CD8-positive, alpha-beta memory T cell (primary cell): ENCODE results near the gene HJURP. TPM values are rescaled to one million over a fixed set of nuclear protein-coding genes. Genes with fewer than 3 reads are reported as not detected.

ENCODE experiments used
- CTCF ChIA-PET: fragments of 350-600 bp; sonication (Branson Sonifier 250); formaldehyde crosslinking; loops from one replicate; lab custom pipeline; 2021; ENCODE audit warnings: antibody characterized with exemption; lab: Charles Lee
- POLR2A ChIA-PET: fragments of 350-600 bp; sonication (Branson Sonifier 250); formaldehyde crosslinking; loops from one replicate; lab custom pipeline; 2021; ENCODE audit warnings: antibody characterized with exemption; lab: Charles Lee
- DNase-seq, 5 donors: peaks; one replicate each; pipeline versions ENCODE4 v3.0.0 to v3.0.0-alpha.2; 2020 to 2022; ENCODE audit warnings: mixed read lengths in 1 of 5
- H3K27ac ChIP-seq: one replicate; pipeline ENCODE4 v1.7.0; 2013; ENCODE audit warnings: low read depth, mild to moderate bottlenecking, low read length, moderate library complexity
- H3K27me3 ChIP-seq: 2 replicates; pipeline ENCODE4 v1.7.0; 2013; ENCODE audit warnings: low read length, mild to moderate bottlenecking; ENCODE audit not compliant: insufficient read depth, poor library complexity, severe bottlenecking
- H3K36me3 ChIP-seq: 2 replicates; pipeline ENCODE4 v1.7.0; 2013; ENCODE audit warnings: mild to moderate bottlenecking, low read length, moderate library complexity; ENCODE audit not compliant: insufficient read depth
- H3K4me1 ChIP-seq: 2 replicates; pipeline ENCODE4 v1.7.0; 2013; ENCODE audit warnings: mild to moderate bottlenecking, low read length, moderate library complexity; ENCODE audit not compliant: insufficient read depth
- H3K4me3 ChIP-seq: 2 replicates; pipeline ENCODE4 v1.7.0; 2013; ENCODE audit warnings: mild to moderate bottlenecking, low read length
- H3K9me3 ChIP-seq: 2 replicates; pipeline ENCODE4 v1.7.0; 2013; ENCODE audit warnings: mild to moderate bottlenecking, low read length
- H3K27ac Mint-ChIP-seq, 8 donors: one replicate each; pipeline ENCODE4 v1.8.0; 2020 to 2021; ENCODE audit warnings: mixed read lengths in 8 of 8, mild to moderate bottlenecking in 6 of 8, inconsistent platforms in 3 of 8, moderate library complexity in 3 of 8
- H3K27me3 Mint-ChIP-seq, 2 donors: one replicate each; pipeline ENCODE4 v1.8.0; 2020 to 2021; ENCODE audit warnings: mixed read lengths in 2 of 2, mild to moderate bottlenecking in 1 of 2, moderate library complexity in 1 of 2
- H3K36me3 Mint-ChIP-seq, 3 donors: one replicate each; pipeline ENCODE4 v1.8.0; 2020 to 2021; ENCODE audit warnings: mixed read lengths in 3 of 3, inconsistent platforms in 1 of 3, mild to moderate bottlenecking in 1 of 3
- H3K4me1 Mint-ChIP-seq, 3 donors: one replicate each; pipeline ENCODE4 v1.8.0; 2020 to 2021; ENCODE audit warnings: mixed read lengths in 3 of 3, inconsistent platforms in 1 of 3, mild to moderate bottlenecking in 1 of 3
- H3K4me3 Mint-ChIP-seq, 7 donors: one replicate each; pipeline ENCODE4 v1.8.0; 2020 to 2021; ENCODE audit warnings: mixed read lengths in 7 of 7, mild to moderate bottlenecking in 6 of 7, moderate library complexity in 4 of 7, inconsistent platforms in 2 of 7
- H3K9me3 Mint-ChIP-seq, 5 donors: one replicate each; pipeline ENCODE4 v1.8.0; 2020 to 2022; ENCODE audit warnings: mixed read lengths in 5 of 5, mild to moderate bottlenecking in 3 of 5, moderate library complexity in 2 of 5, inconsistent platforms in 1 of 5
- polyA plus RNA-seq: library from polyadenylated mRNA; unstranded; fragments of 300-500 nt; fragmentation: Illumina TruSeq; gene quantifications from one replicate; pipeline ENCODE4 v1.2.3, GENCODE V29; 2021
- total RNA-seq, 2 experiments: library from RNA; stranded (reverse); gene quantifications; one replicate each; pipeline ENCODE4 v1.2.3, GENCODE V29; 2021

Gene HJURP
- total and polyA plus RNA-seq, 3 experiments from 2014 or later = 37.9 to 41.2 TPM; not detected in 1

DNA sequence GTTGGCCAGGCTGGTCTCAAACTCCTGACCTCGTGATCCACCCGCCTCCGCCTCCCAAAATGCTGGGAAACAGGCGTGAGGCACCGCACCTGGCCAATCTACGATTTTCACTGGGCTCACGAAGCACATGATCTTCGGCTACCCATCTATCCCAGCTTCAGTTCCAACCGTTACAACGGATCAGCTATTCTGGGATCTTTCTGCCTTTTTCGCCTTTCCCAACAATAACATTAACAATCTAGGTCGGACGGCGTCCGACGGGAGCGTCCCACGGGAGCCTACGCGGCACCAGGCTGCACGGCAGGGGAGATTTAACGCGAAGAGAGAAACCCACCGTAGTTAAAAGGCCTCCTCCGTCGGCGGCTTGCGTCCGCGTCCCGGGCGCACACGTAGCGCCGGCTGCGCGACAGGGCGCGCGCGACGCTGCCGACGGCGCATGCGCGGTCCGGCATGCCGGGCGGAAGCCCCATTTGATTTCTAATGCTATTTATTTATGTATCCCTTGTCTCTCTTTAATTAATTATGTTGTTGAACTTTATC lies 13.7 kb upstream of the HJURP start, which contains the start of gene MSL3B:
MSL3B (minus strand) TSS at position 394 of the 540 bp plus-strand sequence.
- H3K27me3 ChIP-seq = peaks cover 4% of the 10 kb centered on the region
- H3K27ac ChIP-seq = peak within 1 kb of the TSS; percentile 51
- H3K9me3 Mint-ChIP-seq = peaks cover 13 to 24% (median 20%) of the 10 kb centered on the region in 5 donors
- no peaks in the 10 kb centered on the region for H3K4me1 ChIP-seq
- H3K27ac Mint-ChIP-seq = peak within 1 kb of the TSS in 6 of 8 donors; percentile 36 to 87 (median 76)
- CTCF ChIA-PET = interaction anchor here (1.6 kb wide), 1 partner anchor 11 kb away, joined by 4 read pairs; no protein-coding TSS in a partner anchor
- H3K9me3 ChIP-seq = no peaks in the 10 kb centered on the region
- H3K4me3 ChIP-seq = peak within 1 kb of the TSS; percentile 72
- peak; percentile 44 to 73 (median 57) for DNase-seq
- POLR2A ChIA-PET = interaction anchor here (0.7 kb wide), 1 partner anchor 269 kb away, joined by 11 read pairs; no protein-coding TSS in a partner anchor
- peaks cover 19 to 33% of the 10 kb centered on the region in 2 donors for H3K27me3 Mint-ChIP-seq
- H3K4me3 Mint-ChIP-seq = peak within 1 kb of the TSS; percentile 84 to 91 (median 87)
- no peaks in the 10 kb centered on the region for H3K36me3 ChIP-seq
- peaks cover 7 to 18% (median 12%) of the 10 kb centered on the region in 3 donors for H3K4me1 Mint-ChIP-seq
- peaks cover 0 to 21% (median 2%) of the 10 kb centered on the region in 3 donors for H3K36me3 Mint-ChIP-seq

DNA sequence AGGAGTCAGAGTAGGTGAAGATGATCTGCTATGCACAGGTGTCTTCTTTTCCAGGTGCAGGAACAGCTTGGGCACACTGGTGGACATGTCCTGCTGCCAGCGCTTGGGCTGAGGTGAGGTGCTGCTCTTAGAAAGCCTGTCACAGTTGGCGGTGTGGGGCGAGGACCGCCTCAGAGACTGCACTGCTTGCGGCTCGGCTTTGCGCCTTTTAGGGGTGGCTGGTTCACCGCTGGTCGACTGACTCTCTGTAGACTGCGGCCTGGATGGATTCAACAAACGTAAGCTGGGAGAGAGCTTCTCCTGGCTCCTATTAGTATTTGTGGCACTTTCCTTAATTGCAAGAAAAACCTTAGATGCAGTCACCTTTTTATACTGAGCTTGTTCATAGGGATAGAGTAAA lies 12.1 kb upstream of the HJURP start:
- H3K4me3 Mint-ChIP-seq = peak overlapping the region in 1 of 7 donors; percentile 63
- H3K9me3 ChIP-seq = no peaks in the 10 kb centered on the region
- CTCF ChIA-PET = interaction anchor here (1.6 kb wide), 1 partner anchor 9 kb away, joined by 4 read pairs; no protein-coding TSS in a partner anchor
- no peak overlapping the region for H3K27ac Mint-ChIP-seq
- H3K27ac ChIP-seq = no peak overlapping the region
- POLR2A ChIA-PET = no interaction called here
- peaks cover 13 to 25% (median 20%) of the 10 kb centered on the region in 5 donors for H3K9me3 Mint-ChIP-seq
- H3K4me1 Mint-ChIP-seq = peaks cover 7 to 18% (median 12%) of the 10 kb centered on the region in 3 donors
- H3K4me3 ChIP-seq = no peak overlapping the region
- no peaks in the 10 kb centered on the region for H3K27me3 ChIP-seq
- peaks cover 18 to 21% of the 10 kb centered on the region in 2 donors for H3K27me3 Mint-ChIP-seq
- DNase-seq = no peak
- no peaks in the 10 kb centered on the region for H3K4me1 ChIP-seq
- peaks cover 0 to 32% (median 2%) of the 10 kb centered on the region in 3 donors for H3K36me3 Mint-ChIP-seq
- no peaks in the 10 kb centered on the region for H3K36me3 ChIP-seq

DNA sequence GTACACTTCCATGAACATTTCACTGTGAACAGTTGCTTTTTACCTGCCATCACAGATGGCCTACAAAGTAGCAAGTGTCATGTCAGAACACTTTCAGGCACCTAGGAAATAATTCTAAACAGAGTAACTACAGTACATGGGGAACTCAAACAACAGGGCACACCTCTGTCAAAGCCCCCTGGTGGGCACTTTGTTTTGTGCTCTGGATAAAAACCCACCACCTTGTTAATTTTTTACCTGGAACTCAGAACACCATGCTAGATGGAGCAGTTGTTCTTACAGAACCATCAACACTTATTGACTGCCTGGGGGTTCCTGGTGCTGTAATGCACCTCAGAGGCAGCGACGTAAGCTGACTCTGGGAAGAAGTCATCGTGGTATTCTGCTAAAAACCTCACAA lies 11.5 kb upstream of the HJURP start:
- H3K36me3 ChIP-seq = no peaks in the 10 kb centered on the region
- H3K27me3 Mint-ChIP-seq = peaks cover 12 to 14% of the 10 kb centered on the region in 2 donors
- ChIA-PET CTCF (interaction anchor here (1.2 kb wide), 1 partner anchor 11 kb away, joined by 4 read pairs; the partner anchor contains the start of gene HJURP), POLR2A (no interaction called here)
- H3K27me3 ChIP-seq = no peaks in the 10 kb centered on the region
- no peak overlapping the region for H3K27ac ChIP-seq
- H3K9me3 Mint-ChIP-seq = peaks cover 13 to 25% (median 18%) of the 10 kb centered on the region in 5 donors
- peak overlapping the region in 1 of 7 donors; percentile 48 for H3K4me3 Mint-ChIP-seq
- no peaks in the 10 kb centered on the region for H3K9me3 ChIP-seq
- peaks cover 7 to 18% (median 12%) of the 10 kb centered on the region in 3 donors for H3K4me1 Mint-ChIP-seq
- no peak overlapping the region for H3K27ac Mint-ChIP-seq
- H3K4me1 ChIP-seq = no peaks in the 10 kb centered on the region
- no peak for DNase-seq
- no peak overlapping the region for H3K4me3 ChIP-seq
- H3K36me3 Mint-ChIP-seq = peaks cover 0 to 32% (median 2%) of the 10 kb centered on the region in 3 donors

DNA sequence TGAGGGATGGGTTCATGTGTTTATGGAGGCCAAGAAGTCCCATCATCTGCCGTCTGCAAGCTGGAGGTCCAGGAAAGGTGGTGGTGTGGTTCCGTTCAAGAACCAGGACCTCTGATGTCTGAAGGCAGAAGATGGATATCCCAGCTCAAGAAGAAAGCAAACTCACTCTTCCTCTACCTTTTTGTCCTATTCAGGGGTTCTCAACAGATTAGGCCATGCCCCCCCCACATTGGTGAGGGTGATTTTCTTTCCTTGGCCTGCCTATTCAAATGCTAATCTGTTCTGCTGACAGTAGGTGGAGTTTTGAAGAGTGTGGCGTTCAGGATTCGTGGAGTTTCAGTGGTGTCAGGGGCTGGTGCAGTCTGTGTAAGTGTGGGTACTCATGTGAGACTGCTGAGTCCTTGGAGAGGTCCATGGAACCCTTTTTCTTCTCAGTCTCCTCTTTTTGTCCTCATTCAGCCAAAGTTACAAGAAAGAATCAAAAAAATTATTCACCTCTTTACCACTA lies 8.0 kb upstream of the HJURP start:
- Mint-ChIP-seq H3K4me3 (no peak overlapping the region), H3K27ac (no peak overlapping the region), H3K36me3 (peaks cover 0 to 20% (median 0%) of the 10 kb centered on the region in 3 donors), H3K9me3 (peaks cover 0 to 9% (median 2%) of the 10 kb centered on the region in 5 donors), H3K4me1 (peaks cover 3 to 12% (median 9%) of the 10 kb centered on the region in 3 donors), H3K27me3 (peaks cover 0 to 2% of the 10 kb centered on the region in 2 donors)
- no peak for DNase-seq
- CTCF ChIA-PET = no interaction called here
- H3K4me3 ChIP-seq = no peak overlapping the region
- H3K27me3 ChIP-seq = no peaks in the 10 kb centered on the region
- no peaks in the 10 kb centered on the region for H3K4me1 ChIP-seq
- no peak overlapping the region for H3K27ac ChIP-seq
- H3K9me3 ChIP-seq = no peaks in the 10 kb centered on the region
- H3K36me3 ChIP-seq = no peaks in the 10 kb centered on the region
- POLR2A ChIA-PET = no interaction called here

DNA sequence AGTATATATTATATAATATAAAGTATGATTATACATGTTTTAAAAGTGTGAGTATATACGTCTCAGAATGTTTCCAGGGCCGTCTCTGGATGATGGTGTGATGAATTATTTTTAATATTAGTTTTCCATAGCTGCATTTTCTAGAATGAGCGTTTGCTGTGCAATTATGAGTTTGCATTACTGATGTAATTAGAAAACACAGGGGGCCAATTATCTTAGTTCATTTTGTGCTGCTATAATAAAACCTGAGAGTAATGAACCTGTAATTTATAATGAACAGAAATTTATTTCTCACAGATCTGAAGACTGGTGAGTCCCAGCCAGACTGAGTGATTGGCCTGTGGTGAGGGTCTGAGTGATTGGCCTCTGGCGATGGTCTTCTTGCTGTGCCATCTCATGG lies 4.0 kb upstream of the HJURP start:
- no peak for DNase-seq
- Mint-ChIP-seq H3K4me1 (peaks cover 16 to 30% (median 26%) of the 10 kb centered on the region in 3 donors), H3K36me3 (peaks cover 0 to 11% (median 1%) of the 10 kb centered on the region in 3 donors), H3K9me3 (peaks cover 0 to 3% (median 2%) of the 10 kb centered on the region in 5 donors), H3K27me3 (peaks cover 4 to 5% of the 10 kb centered on the region in 2 donors), H3K27ac (no peak overlapping the region), H3K4me3 (no peak overlapping the region)
- CTCF ChIA-PET = interaction anchor here (0.8 to 2.3 kb wide), 3 partner anchors 13 to 644 kb away, joined by 3 to 12 read pairs (median 5); no protein-coding TSS in a partner anchor
- POLR2A ChIA-PET = no interaction called here
- Histone ChIP-seq H3K27ac (no peak overlapping the region), H3K4me3 (no peak overlapping the region), H3K4me1 (peaks cover 13% of the 10 kb centered on the region), H3K27me3 (no peaks in the 10 kb centered on the region), H3K9me3 (no peaks in the 10 kb centered on the region), H3K36me3 (no peaks in the 10 kb centered on the region)

DNA sequence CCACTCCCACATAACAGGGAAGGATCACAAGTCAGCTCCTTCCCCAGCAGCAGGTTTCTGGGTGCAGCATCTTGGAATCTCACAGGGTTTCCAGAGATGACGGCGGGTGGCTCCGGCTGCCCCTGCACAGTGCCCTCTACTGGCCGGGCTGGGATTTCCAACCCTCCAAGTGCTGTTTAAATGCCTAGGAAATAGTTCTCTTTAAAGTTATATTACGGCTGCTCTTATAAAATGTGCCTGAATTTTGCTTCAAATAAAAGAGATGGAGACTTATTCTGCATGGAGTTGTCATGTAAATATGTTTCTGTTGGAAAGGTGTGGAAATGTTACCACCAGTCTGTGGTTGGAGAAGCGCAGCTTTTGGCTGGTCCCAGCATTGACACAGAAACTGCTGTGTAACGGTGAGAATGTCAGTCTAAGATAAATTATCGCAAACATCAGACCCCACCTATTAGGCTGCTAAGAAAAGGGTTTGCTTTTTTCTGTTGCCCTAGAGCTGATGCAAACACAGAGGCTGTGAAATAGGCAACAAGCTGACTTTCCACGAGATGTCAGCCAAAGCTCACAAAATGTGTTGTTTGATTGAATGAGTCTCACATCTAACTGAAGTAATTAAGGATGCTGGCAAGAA lies 3.3 kb upstream of the HJURP start:
- Mint-ChIP-seq H3K4me3 (peak overlapping the region in 2 of 7 donors; percentile 11 to 82), H3K4me1 (peaks cover 18 to 37% (median 33%) of the 10 kb centered on the region in 3 donors), H3K27ac (no peak overlapping the region), H3K36me3 (peaks cover 0 to 10% (median 1%) of the 10 kb centered on the region in 3 donors), H3K9me3 (peaks cover 0 to 2% (median 0%) of the 10 kb centered on the region in 5 donors), H3K27me3 (peaks cover 7 to 10% of the 10 kb centered on the region in 2 donors)
- H3K4me3 ChIP-seq = no peak overlapping the region
- no peaks in the 10 kb centered on the region for H3K9me3 ChIP-seq
- DNase-seq = peak; percentile 24 to 62 (median 33)
- ChIA-PET CTCF (interaction anchor here (0.8 to 2.3 kb wide), 4 partner anchors 10 to 644 kb away, joined by 3 to 12 read pairs (median 4); no protein-coding TSS in a partner anchor), POLR2A (no interaction called here)
- H3K4me1 ChIP-seq = peaks cover 13% of the 10 kb centered on the region
- no peaks in the 10 kb centered on the region for H3K27me3 ChIP-seq
- H3K36me3 ChIP-seq = no peaks in the 10 kb centered on the region
- no peak overlapping the region for H3K27ac ChIP-seq

DNA sequence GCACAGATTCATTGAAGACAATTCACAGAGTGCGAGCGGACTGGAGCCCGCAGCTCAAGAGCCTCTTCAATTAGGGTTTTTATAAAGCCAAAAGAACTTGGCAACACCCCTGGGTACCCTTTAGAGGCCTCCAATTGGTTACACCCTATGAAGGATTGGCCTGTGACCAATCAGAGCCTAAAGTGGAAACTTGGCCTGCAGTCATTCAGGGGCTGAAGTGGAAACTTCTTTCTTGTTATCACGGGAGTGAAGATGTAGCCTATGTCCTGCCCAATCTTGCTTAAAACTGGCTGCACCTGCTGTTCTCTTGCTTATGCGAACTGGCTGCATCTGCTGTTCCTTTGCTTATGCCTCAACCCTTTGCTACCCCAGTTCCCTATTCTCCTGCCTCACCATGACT lies 1.8 kb upstream of the HJURP start:
- no peaks in the 10 kb centered on the region for H3K9me3 ChIP-seq
- Mint-ChIP-seq H3K27ac (peak overlapping the region in 1 of 8 donors; percentile 50), H3K27me3 (peaks cover 8 to 19% of the 10 kb centered on the region in 2 donors), H3K4me1 (peaks cover 18 to 46% (median 39%) of the 10 kb centered on the region in 3 donors), H3K9me3 (no peaks in the 10 kb centered on the region), H3K4me3 (peak overlapping the region in 3 of 7 donors; percentile 57 to 95 (median 74)), H3K36me3 (peaks cover 0 to 1% (median 0%) of the 10 kb centered on the region in 3 donors)
- no peak overlapping the region for H3K4me3 ChIP-seq
- ChIA-PET CTCF (interaction anchor here (2.3 kb wide), 1 partner anchor 12 kb away, joined by 12 read pairs; no protein-coding TSS in a partner anchor), POLR2A (no interaction called here)
- no peak for DNase-seq
- H3K4me1 ChIP-seq = peaks cover 13% of the 10 kb centered on the region
- no peak overlapping the region for H3K27ac ChIP-seq
- H3K27me3 ChIP-seq = no peaks in the 10 kb centered on the region
- no peaks in the 10 kb centered on the region for H3K36me3 ChIP-seq
